MV-4-11 (cell line): ENCODE results near the gene NTNG1.
"Not testable (repeated sequence)": the region's sequence is repeated elsewhere in the genome, so short reads cannot be mapped to it uniquely, and the experiment has no call there.

Source experiments
- DNase-seq: peaks from one replicate; lab custom pipeline; 2025; lab: John Stamatoyannopoulos, UW

NTNG1 gene

GRCh38 chr1:107200631-107201030 lies 59.8 kb downstream of the NTNG1 start:
- DNase-seq = no peak

GRCh38 chr1:107202007-107202406 lies 61.2 kb downstream of the NTNG1 start:
- no peak for DNase-seq

GRCh38 chr1:107213225-107213624 lies 72.4 kb downstream of the NTNG1 start:
- no peak for DNase-seq

- no peak for DNase-seq
These were observed 79.2 kb downstream of the NTNG1 start for GRCh38 chr1:107220036-107220435.

GRCh38 chr1:107225706-107226105 lies 84.9 kb downstream of the NTNG1 start:
- DNase-seq = no peak

DNA sequence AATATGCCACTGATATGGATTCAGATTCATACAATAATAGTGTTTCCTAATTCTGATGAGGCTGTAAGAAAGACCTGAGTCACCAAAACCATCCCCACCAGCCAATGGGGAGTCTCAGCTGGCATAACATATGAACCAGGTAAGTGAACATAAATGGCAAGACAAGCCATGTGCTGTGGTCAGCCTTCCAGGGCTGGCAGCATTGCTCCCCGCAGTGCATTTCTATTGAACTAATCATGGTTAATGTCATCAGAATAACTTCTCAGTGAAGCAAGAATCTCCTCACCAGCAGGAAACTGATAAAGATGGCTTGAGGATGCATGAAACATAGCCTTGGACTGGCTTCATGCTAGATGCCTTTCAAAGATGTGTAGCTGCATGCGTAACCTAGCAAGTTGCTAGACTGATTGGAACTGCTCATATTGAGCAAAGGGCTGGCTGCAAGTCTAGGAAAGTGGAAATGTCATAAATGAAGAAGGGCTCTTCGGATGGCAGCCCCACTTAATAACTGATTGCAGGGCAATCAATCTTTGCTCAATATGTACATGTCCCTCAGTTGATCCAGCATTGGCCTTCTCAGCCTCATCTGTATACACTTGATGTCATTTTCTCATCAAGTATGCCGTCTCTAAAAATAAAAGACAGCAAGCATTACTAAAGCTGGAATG lies 88.0 kb downstream of the NTNG1 start:
- DNase-seq = no peak

DNA sequence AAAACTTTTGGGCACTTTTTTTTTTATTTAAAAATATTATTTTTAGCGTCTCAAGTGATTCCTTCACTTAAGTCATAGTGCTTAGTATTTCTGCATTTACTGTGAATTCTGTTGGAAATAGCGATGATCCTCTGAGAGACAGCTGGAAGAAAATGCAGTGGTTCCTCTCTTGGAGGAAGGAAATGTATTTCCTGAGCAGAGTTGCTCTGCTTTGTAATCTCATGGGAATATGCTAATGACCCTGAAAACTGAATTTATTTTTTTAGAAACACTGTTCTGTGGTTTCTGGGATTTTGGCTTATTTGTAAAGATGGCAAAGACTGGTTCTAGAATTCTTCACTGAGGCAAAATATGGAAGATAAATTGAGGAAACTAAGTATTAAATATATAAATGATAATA lies 88.9 kb downstream of the NTNG1 start:
- no peak for DNase-seq

- no peak for DNase-seq
These were observed 89.3 kb downstream of the NTNG1 start for GRCh38 chr1:107230121-107230520.

DNA sequence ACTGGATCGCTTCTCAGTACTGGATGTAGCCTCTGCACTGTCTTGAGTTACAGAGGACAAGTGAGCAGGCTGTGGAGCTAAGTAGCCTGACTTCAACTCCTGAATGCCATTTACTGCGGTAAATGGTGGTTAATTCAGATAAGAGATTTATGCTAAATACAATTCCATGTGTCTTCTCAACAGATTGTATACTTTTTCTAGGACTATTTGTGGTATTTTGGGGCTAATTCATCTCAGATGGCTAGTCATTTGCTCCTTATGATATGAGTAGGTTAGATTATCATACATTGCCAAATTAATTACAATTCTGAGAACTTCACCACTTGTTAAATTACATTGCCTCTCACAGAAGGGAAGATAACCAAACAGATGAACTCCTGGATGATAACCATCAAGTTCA lies 90.5 kb downstream of the NTNG1 start:
- DNase-seq = no peak

DNA sequence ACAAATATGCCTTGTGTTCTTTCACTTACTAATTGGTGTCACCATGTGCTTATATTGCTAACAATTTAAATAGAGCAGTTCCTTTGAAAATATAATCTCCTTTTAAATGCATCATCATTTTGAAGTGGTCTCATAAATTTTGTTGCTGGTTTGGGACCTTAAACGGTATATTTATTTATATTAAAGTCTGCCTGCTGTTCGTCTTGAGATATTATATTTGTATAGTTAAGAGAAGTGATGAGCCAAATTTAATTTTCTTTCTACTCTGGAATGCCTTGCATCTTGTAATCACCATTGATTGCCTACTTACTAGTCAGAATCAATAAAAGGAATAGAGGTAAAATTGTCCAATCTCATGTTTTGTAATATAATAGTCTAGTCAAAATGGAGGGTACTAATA lies 91.6 kb downstream of the NTNG1 start:
- DNase-seq = no peak

GRCh38 chr1:107236760-107237159 lies 95.9 kb downstream of the NTNG1 start:
- DNase-seq = not testable (repeated sequence)

DNA sequence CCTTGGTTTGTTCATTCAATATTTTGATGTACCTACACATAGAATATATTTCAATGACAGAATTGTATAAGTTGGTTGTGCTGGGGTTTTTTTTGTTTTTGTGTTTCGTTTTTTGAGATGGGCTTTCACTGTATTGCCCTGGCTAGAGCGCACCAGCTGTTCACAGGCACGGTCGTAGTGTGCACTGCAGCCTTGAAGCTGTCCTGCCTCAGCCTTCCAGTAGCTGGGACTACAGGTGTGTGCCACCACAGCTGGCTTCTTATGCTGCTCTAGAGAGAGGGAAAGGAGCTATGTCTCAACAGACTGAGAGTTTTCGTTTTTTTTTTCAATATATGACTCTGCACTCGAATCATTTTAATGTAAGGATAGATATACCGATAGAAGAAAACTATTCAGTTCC lies 102.6 kb downstream of the NTNG1 start:
- DNase-seq = no peak

GRCh38 chr1:107244709-107245500 lies 104.1 kb downstream of the NTNG1 start:
- no peak for DNase-seq

- no peak for DNase-seq
These were observed 106.0 kb downstream of the NTNG1 start for GRCh38 chr1:107246775-107247345.

- no peak for DNase-seq
These were observed 106.8 kb downstream of the NTNG1 start for GRCh38 chr1:107247679-107248078.

GRCh38 chr1:107250169-107250568 lies 109.3 kb downstream of the NTNG1 start:
- no peak for DNase-seq

- DNase-seq = no peak
These were observed 110.2 kb downstream of the NTNG1 start for GRCh38 chr1:107251083-107251482.

DNA sequence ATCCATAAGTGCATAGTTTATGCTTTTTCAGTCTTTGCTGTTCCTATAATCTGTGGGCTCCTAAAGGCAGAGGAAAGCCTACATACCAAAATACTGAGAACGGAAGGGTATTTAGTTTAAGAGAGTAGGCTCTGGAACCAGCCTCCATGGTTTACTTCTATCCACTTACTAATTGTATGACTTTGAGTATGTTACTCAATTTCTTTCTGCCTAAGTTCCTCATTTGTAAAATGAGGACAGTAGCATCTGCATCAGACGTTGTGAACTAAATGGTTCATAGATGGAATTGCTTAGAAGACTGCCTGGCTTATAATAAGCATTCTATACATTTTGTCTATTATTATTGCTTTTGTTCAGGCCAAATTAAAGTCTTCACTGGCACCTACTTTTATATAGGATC lies 111.0 kb downstream of the NTNG1 start:
- DNase-seq = peak; percentile 47

DNA sequence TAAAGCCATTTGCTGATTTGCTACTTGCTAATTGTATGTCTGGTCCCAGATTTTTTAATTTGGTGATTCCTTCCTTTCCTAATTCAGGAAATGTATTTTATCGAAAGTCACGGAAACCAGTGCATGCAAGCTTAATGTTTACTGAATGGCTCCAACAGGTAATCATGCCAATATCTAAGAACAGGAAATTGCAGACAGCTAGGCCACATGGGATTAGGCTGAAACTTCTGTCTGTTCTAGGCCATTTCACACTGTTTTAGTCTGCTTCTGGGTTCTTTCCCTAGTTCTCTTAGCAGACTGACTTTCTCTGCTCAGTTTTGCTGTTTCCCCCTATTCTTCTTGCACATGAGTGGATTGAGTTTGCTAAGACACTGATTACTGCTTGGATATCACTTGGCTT lies 111.4 kb downstream of the NTNG1 start:
- DNase-seq = no peak

DNA sequence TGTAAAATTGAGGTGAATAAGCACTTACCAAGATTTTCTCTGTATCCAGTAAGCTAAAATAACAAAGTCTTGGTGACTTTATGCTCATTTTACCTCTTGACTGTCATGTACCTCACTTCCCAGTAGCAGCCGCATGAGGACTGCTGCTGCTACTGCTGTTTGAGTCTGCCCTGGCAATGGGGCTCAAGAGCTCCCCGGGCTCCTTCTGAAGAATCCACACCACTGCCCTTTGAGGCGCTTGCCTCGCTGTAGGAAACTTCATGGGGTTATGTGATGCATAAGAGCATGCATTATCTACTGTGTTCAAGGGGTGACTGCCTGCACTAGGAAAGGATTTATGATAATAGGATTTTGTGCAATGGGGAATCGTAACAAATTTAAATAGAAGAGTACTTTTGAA lies 113.5 kb downstream of the NTNG1 start:
- DNase-seq = no peak

GRCh38 chr1:107255469-107255868 lies 114.6 kb downstream of the NTNG1 start:
- no peak for DNase-seq

GRCh38 chr1:107262467-107263286 lies 121.8 kb downstream of the NTNG1 start:
- DNase-seq = no peak
